Keratinocyte (primary cell): ENCODE results near the gene HHIPL1. TPM values are rescaled to one million over a fixed set of nuclear protein-coding genes. Genes with fewer than 3 reads are reported as not detected.

Experiments
- DNase-seq: peaks from one replicate; pipeline ENCODE4 v3.0.0-alpha.2; 2011; ENCODE audit warnings: low read depth, missing footprints, low spot score
- FAIRE-seq: peaks from 2 replicates; lab custom pipeline; 2011; peaks lifted over from hg19 to GRCh38; lab: Jason Lieb, UNC
- H2AFZ ChIP-seq: 2 replicates; pipeline ENCODE4 v1.6.0; 2012; ENCODE audit warnings: low read length, control low read depth, inconsistent platforms; ENCODE audit not compliant: control insufficient read depth
- H3K27ac ChIP-seq: 2 replicates; pipeline ENCODE4 v1.5.1; 2011; ENCODE audit warnings: low read length; ENCODE audit not compliant: control insufficient read depth, insufficient read depth
- H3K27me3 ChIP-seq: 3 replicates; pipeline ENCODE4 v1.6.0; 2011; ENCODE audit warnings: low read length; ENCODE audit not compliant: control insufficient read depth, insufficient read depth; ENCODE audit errors: extremely low read depth
- H3K36me3 ChIP-seq, 2 experiments: 2 replicates in 1 of 2; 3 replicates in 1 of 2; pipeline ENCODE4 v1.5.1; 2011; ENCODE audit warnings: low read length in 2 of 2, mild to moderate bottlenecking in 1 of 2; ENCODE audit not compliant: control insufficient read depth in 2 of 2, insufficient read depth in 2 of 2; ENCODE audit errors: extremely low read depth in 1 of 2
- H3K4me1 ChIP-seq: 3 replicates; pipeline ENCODE4 v1.5.1; 2011; ENCODE audit warnings: low read length; ENCODE audit not compliant: control insufficient read depth, insufficient read depth; ENCODE audit errors: extremely low read depth
- H3K4me2 ChIP-seq: 3 replicates; pipeline ENCODE4 v1.6.0; 2011; ENCODE audit warnings: low read depth, low read length; ENCODE audit not compliant: control insufficient read depth, insufficient read depth; ENCODE audit errors: extremely low read depth
- H3K4me3 ChIP-seq, 3 experiments: fragments of 200-600 bp in 1 of 3; sonication (generic) in 1 of 3; 2 replicates in 2 of 3; 3 replicates in 1 of 3; pipeline ENCODE4 v1.5.1; 2011 to 2016; ENCODE audit warnings: low read length in 3 of 3, mild to moderate bottlenecking in 3 of 3, control low read depth in 2 of 3, inconsistent platforms in 1 of 3, low read depth in 1 of 3, mixed read lengths in 1 of 3, mixed run types in 1 of 3, moderate library complexity in 1 of 3; ENCODE audit not compliant: control insufficient read depth in 2 of 3, insufficient read depth in 2 of 3; ENCODE audit errors: extremely low read depth in 1 of 3
- H3K79me2 ChIP-seq: 2 replicates; pipeline ENCODE4 v1.6.0; 2012; ENCODE audit warnings: low read length; ENCODE audit not compliant: control insufficient read depth, insufficient read depth
- H3K9ac ChIP-seq: 3 replicates; pipeline ENCODE4 v1.6.0; 2011; ENCODE audit warnings: low read length; ENCODE audit not compliant: control insufficient read depth, insufficient read depth; ENCODE audit errors: extremely low read depth
- H3K9me1 ChIP-seq: 3 replicates; pipeline ENCODE4 v1.6.0; 2011; ENCODE audit warnings: low read length; ENCODE audit not compliant: control insufficient read depth, insufficient read depth; ENCODE audit errors: extremely low read depth
- H3K9me3 ChIP-seq: 2 replicates; pipeline ENCODE4 v1.5.1; 2012; ENCODE audit warnings: low read depth, low read length; ENCODE audit not compliant: control insufficient read depth
- H4K20me1 ChIP-seq: 3 replicates; pipeline ENCODE4 v1.6.0; 2011; ENCODE audit warnings: low read length; ENCODE audit not compliant: control insufficient read depth, insufficient read depth; ENCODE audit errors: extremely low read depth
- CTCF ChIP-seq, 3 experiments: IDR thresholded peaks in 1 of 3; conservative IDR thresholded peaks in 1 of 3; optimal IDR thresholded peaks in 1 of 3; 2 replicates in 2 of 3; 3 replicates in 1 of 3; pipeline versions ENCODE3 to v1.5.1; 2011; ENCODE audit warnings: low read length in 3 of 3, mild to moderate bottlenecking in 3 of 3, moderate library complexity in 2 of 3, control low read depth in 1 of 3, inconsistent platforms in 1 of 3; ENCODE audit not compliant: insufficient read depth in 2 of 3; ENCODE audit errors: extremely low read depth in 1 of 3
- EZH2 ChIP-seq: IDR thresholded peaks from one replicate; pipeline ENCODE4 v1.6.1; 2012; ENCODE audit warnings: inconsistent platforms, mild to moderate bottlenecking, low read length, moderate library complexity
- dilution Hi-C: fragments of 300-500 bp; cut with MboI; formaldehyde crosslinking; loops from one replicate; pipeline ENCODE4 v1.7.0; 2020; ENCODE audit warnings: low sequenced_read_pairs; ENCODE audit not compliant: extremely low pct_ligation_motif_present
- polyA plus RNA-seq, 5 experiments: library from polyadenylated mRNA; depleted of rRNA in 3 of 5; stranded (reverse) in 3 of 5; stranded (forward) in 1 of 5; unstranded in 1 of 5; fragments of >200 nt; gene quantifications; 1 replicate in 1 of 5; 2 replicates in 3 of 5; 3 replicates in 1 of 5; pipeline versions ENCODE4 v1.2.1 to v1.2.3, GENCODE V29; 2011 to 2012; ENCODE audit warnings: missing spikeins in 2 of 5, low read depth in 1 of 5, low replicate concordance in 1 of 5

HHIPL1 gene
- polyA plus RNA-seq, 1 donor (not counting 4 experiments of a cell fraction or from before 2014, with no cell fraction given) = 0.08 TPM

GRCh38 chr14:99698236-99698635 is 53.3 kb downstream of the HHIPL1 start:
- Histone ChIP-seq H3K9me1 (no peaks in the 10 kb centered on the region), H3K4me1 (no peaks in the 10 kb centered on the region), H3K27me3 (peaks cover 13% of the 10 kb centered on the region), H3K9me3 (peaks cover 3% of the 10 kb centered on the region), H3K4me2 (no peak overlapping the region), H3K27ac (no peak overlapping the region), H3K4me3 (no peak overlapping the region), H3K9ac (no peak overlapping the region), H4K20me1 (no peaks in the 10 kb centered on the region), H3K79me2 (no peaks in the 10 kb centered on the region), H3K36me3 (no peaks in the 10 kb centered on the region), H2AFZ (no peak overlapping the region)
- DNase-seq (no peak), FAIRE-seq (no peak)
- TF ChIP-seq CTCF (optimal IDR thresholded peaks at IDR 0.05 in 1 of 3, IDR thresholded peaks at IDR 0.05 in 1 of 3, conservative IDR thresholded peaks at IDR 0.05 in 1 of 3; ENCODE audit: extremely low read depth in 1 of 3, insufficient read depth in 2 of 3, low read length in 3 of 3) (no peak), EZH2 (no peak)
- dilution Hi-C loops = no loop called here

GRCh38 chr14:99698642-99699041 is 53.7 kb downstream of the HHIPL1 start:
- Histone ChIP-seq H2AFZ (no peak overlapping the region), H3K9ac (no peak overlapping the region), H3K27me3 (peaks cover 13% of the 10 kb centered on the region), H4K20me1 (no peaks in the 10 kb centered on the region), H3K9me3 (peaks cover 6% of the 10 kb centered on the region), H3K4me1 (no peaks in the 10 kb centered on the region), H3K4me3 (no peak overlapping the region), H3K79me2 (no peaks in the 10 kb centered on the region), H3K36me3 (no peaks in the 10 kb centered on the region), H3K27ac (no peak overlapping the region), H3K9me1 (no peaks in the 10 kb centered on the region), H3K4me2 (no peak overlapping the region)
- DNase-seq (no peak), FAIRE-seq (no peak)
- dilution Hi-C loops = no loop called here
- TF ChIP-seq CTCF (optimal IDR thresholded peaks at IDR 0.05 in 1 of 3, IDR thresholded peaks at IDR 0.05 in 1 of 3, conservative IDR thresholded peaks at IDR 0.05 in 1 of 3; ENCODE audit: extremely low read depth in 1 of 3, insufficient read depth in 2 of 3, low read length in 3 of 3) (no peak), EZH2 (no peak)
